CD14-positive monocyte (primary cell): Measurements from ENCODE around the gene EFHB. TPM values are rescaled to one million over a fixed set of nuclear protein-coding genes. Genes with fewer than 3 reads are reported as not detected.
"Not testable (repeated sequence)": the region's sequence is repeated elsewhere in the genome, so short reads cannot be mapped to it uniquely, and the experiment has no call there.

Experiments used
- DNase-seq, 3 donors: peaks; one replicate each; pipeline ENCODE4 v3.0.0-alpha.2; 2011 to 2022
- H2AFZ ChIP-seq: 2 replicates; pipeline ENCODE4 v1.6.0; 2012; ENCODE audit warnings: mild to moderate bottlenecking, low read depth, low read length, inconsistent platforms; ENCODE audit not compliant: insufficient read depth, poor library complexity, severe bottlenecking
- H3K27ac ChIP-seq, 2 donors: 1 replicate in 1 of 2; 2 replicates in 1 of 2; pipeline ENCODE4 v1.5.1; 2012 to 2013; ENCODE audit warnings: low read length in 2 of 2, control low read depth in 1 of 2, inconsistent platforms in 1 of 2, low read depth in 1 of 2, mild to moderate bottlenecking in 1 of 2
- H3K27me3 ChIP-seq, 2 donors: one replicate each; pipeline versions ENCODE4 v1.6.0 to v1.6.1; 2011 to 2013; ENCODE audit warnings: low read length in 2 of 2; ENCODE audit not compliant: control insufficient read depth in 2 of 2, insufficient read depth in 2 of 2
- H3K36me3 ChIP-seq, 2 donors: replicated peaks in 1 of 2; 1 replicate in 1 of 2; 2 replicates in 1 of 2; pipeline versions ENCODE4 v1.5.1 to v1.6.1; 2012 to 2013; ENCODE audit warnings: low read length in 2 of 2, control low read depth in 1 of 2, inconsistent platforms in 1 of 2, mild to moderate bottlenecking in 1 of 2; ENCODE audit not compliant: insufficient read depth in 2 of 2, control insufficient read depth in 1 of 2
- H3K4me1 ChIP-seq, 2 donors: 1 replicate in 1 of 2; 2 replicates in 1 of 2; pipeline versions ENCODE4 v1.5.1 to v1.6.1; 2012 to 2013; ENCODE audit warnings: low read length in 2 of 2, control low read depth in 1 of 2, inconsistent platforms in 1 of 2, mild to moderate bottlenecking in 1 of 2, moderate library complexity in 1 of 2; ENCODE audit not compliant: insufficient read depth in 2 of 2, control insufficient read depth in 1 of 2
- H3K4me2 ChIP-seq: replicated peaks from 2 replicates; pipeline ENCODE3; 2012; ENCODE audit warnings: low read length, moderate library complexity, mild to moderate bottlenecking; ENCODE audit not compliant: poor library complexity, severe bottlenecking; ENCODE audit errors: extremely low read depth
- H3K4me3 ChIP-seq, 3 experiments: fragments of 200-600 bp in 1 of 3; sonication (generic) in 1 of 3; replicated peaks in 1 of 3; 1 replicate in 2 of 3; 2 replicates in 1 of 3; pipeline ENCODE4 v1.5.1; 2011 to 2013; ENCODE audit warnings: low read length in 3 of 3, mild to moderate bottlenecking in 3 of 3, control low read depth in 2 of 3, low read depth in 2 of 3, inconsistent platforms in 1 of 3, moderate library complexity in 1 of 3
- H3K79me2 ChIP-seq: 2 replicates; pipeline ENCODE4 v1.6.0; 2012; ENCODE audit warnings: mild to moderate bottlenecking, control low read depth, inconsistent platforms, low read length, moderate library complexity; ENCODE audit not compliant: insufficient read depth
- H3K9ac ChIP-seq: 2 replicates; pipeline ENCODE4 v1.6.0; 2017; ENCODE audit warnings: low read length, mild to moderate bottlenecking; ENCODE audit not compliant: insufficient read depth, poor library complexity, severe bottlenecking
- H3K9me3 ChIP-seq, 2 donors: replicated peaks in 1 of 2; 1 replicate in 1 of 2; 2 replicates in 1 of 2; pipeline versions ENCODE4 v1.5.1 to v1.6.1; 2012 to 2013; ENCODE audit warnings: low read length in 2 of 2, control low read depth in 1 of 2; ENCODE audit not compliant: control insufficient read depth in 1 of 2, insufficient read depth in 1 of 2
- H4K20me1 ChIP-seq: 2 replicates; pipeline ENCODE4 v1.6.0; 2012; ENCODE audit warnings: mild to moderate bottlenecking, low read length, control low read depth, moderate library complexity; ENCODE audit not compliant: insufficient read depth
- H3K27ac Mint-ChIP-seq, 7 donors: one replicate each; pipeline ENCODE4 v1.8.0; 2020; ENCODE audit warnings: mild to moderate bottlenecking in 7 of 7, mixed read lengths in 7 of 7, moderate library complexity in 6 of 7, inconsistent platforms in 2 of 7
- H3K27me3 Mint-ChIP-seq, 3 donors: one replicate each; pipeline ENCODE4 v1.8.0; 2021 to 2022; ENCODE audit warnings: low read depth in 3 of 3, mild to moderate bottlenecking in 3 of 3, mixed read lengths in 3 of 3, moderate library complexity in 3 of 3, inconsistent platforms in 1 of 3
- H3K36me3 Mint-ChIP-seq, 2 donors: one replicate each; pipeline ENCODE4 v1.8.0; 2020; ENCODE audit warnings: mixed read lengths in 2 of 2, inconsistent platforms in 1 of 2, mild to moderate bottlenecking in 1 of 2
- H3K4me1 Mint-ChIP-seq: one replicate; pipeline ENCODE4 v1.8.0; 2020; ENCODE audit warnings: mild to moderate bottlenecking, mixed read lengths
- H3K4me3 Mint-ChIP-seq, 2 donors: one replicate each; pipeline ENCODE4 v1.8.0; 2020; ENCODE audit warnings: mild to moderate bottlenecking in 2 of 2, mixed read lengths in 2 of 2, moderate library complexity in 1 of 2
- H3K9me3 Mint-ChIP-seq, 7 donors: one replicate each; pipeline ENCODE4 v1.8.0; 2020 to 2022; ENCODE audit warnings: mixed read lengths in 7 of 7, mild to moderate bottlenecking in 6 of 7, moderate library complexity in 6 of 7, inconsistent platforms in 2 of 7
- WGBS: methylation state at CpG from one replicate; pipeline ENCODE4 v1.1.5; 2013; ENCODE audit warnings: missing lambda C conversion rate; ENCODE audit not compliant: insufficient coverage; 5-methylcytosine and 5-hydroxymethylcytosine counted together
- intact Hi-C, 2 donors: fragments of 100-400 bp; cut with micrococcal nuclease; formaldehyde crosslinking; loops; one replicate each; pipeline versions ENCODE4 v1.15.0 to v1.15.1; 2023
- polyA plus RNA-seq, 3 donors: library from polyadenylated mRNA; depleted of rRNA in 1 of 3; unstranded in 2 of 3; stranded (reverse) in 1 of 3; fragments of 300-500 nt in 2 of 3; fragments of >200 nt in 1 of 3; fragmentation: Illumina TruSeq in 2 of 3; gene quantifications; 1 replicate in 2 of 3; 2 replicates in 1 of 3; pipeline ENCODE4 v1.2.3, GENCODE V29; 2012 to 2021
- TF ChIP-seq, protein P1 (sequence below): fragments of 200-600 bp; IDR thresholded peaks from one replicate; pipeline ENCODE4 v1.8.0; 2022; ENCODE audit warnings: antibody characterized with exemption, mild to moderate bottlenecking

The EFHB gene
- polyA plus RNA-seq, 3 donors, result 0.16 to 0.80 (median 0.73) TPM

DNA sequence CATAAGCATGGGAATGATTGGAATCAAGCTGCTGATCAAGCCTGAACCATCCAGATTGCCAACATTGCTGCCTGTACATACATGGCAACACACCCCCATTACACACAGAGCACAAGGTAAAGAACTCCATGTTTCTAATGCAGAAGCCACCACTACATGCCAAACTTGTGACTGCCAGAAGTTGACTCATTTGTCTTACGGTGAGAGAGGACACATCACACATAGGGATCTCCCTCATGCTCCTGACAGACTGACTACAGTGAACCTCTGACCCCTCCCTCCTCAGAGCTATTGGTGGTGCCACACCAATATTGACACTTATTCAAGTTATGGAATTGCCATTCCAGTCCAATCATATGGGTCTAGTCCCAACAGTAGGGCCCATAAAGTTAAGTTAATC lies 42.3 kb downstream of the EFHB start:
- Histone ChIP-seq H3K9me3 (no peaks in the 10 kb centered on the region), H3K4me2 (no peak overlapping the region), H3K27me3 (no peaks in the 10 kb centered on the region), H4K20me1 (no peaks in the 10 kb centered on the region), H3K4me1 (no peaks in the 10 kb centered on the region), H2AFZ (no peak overlapping the region), H3K36me3 (no peaks in the 10 kb centered on the region), H3K4me3 (no peak overlapping the region), H3K27ac (no peak overlapping the region), H3K9ac (no peak overlapping the region), H3K79me2 (no peaks in the 10 kb centered on the region)
- Mint-ChIP-seq H3K4me1 (no peaks in the 10 kb centered on the region), H3K27ac (no peak overlapping the region), H3K9me3 (peaks cover 0 to 2% (median 0%) of the 10 kb centered on the region in 7 donors), H3K36me3 (no peaks in the 10 kb centered on the region), H3K27me3 (no peaks in the 10 kb centered on the region), H3K4me3 (no peak overlapping the region)
- TF ChIP-seq, protein P1, sequence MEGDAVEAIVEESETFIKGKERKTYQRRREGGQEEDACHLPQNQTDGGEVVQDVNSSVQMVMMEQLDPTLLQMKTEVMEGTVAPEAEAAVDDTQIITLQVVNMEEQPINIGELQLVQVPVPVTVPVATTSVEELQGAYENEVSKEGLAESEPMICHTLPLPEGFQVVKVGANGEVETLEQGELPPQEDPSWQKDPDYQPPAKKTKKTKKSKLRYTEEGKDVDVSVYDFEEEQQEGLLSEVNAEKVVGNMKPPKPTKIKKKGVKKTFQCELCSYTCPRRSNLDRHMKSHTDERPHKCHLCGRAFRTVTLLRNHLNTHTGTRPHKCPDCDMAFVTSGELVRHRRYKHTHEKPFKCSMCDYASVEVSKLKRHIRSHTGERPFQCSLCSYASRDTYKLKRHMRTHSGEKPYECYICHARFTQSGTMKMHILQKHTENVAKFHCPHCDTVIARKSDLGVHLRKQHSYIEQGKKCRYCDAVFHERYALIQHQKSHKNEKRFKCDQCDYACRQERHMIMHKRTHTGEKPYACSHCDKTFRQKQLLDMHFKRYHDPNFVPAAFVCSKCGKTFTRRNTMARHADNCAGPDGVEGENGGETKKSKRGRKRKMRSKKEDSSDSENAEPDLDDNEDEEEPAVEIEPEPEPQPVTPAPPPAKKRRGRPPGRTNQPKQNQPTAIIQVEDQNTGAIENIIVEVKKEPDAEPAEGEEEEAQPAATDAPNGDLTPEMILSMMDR, result no peak
- 88% methylated on average over 1 of the region's 1 CpG for WGBS
- intact Hi-C loops, result no loop called here
- DNase-seq, result no peak

DNA sequence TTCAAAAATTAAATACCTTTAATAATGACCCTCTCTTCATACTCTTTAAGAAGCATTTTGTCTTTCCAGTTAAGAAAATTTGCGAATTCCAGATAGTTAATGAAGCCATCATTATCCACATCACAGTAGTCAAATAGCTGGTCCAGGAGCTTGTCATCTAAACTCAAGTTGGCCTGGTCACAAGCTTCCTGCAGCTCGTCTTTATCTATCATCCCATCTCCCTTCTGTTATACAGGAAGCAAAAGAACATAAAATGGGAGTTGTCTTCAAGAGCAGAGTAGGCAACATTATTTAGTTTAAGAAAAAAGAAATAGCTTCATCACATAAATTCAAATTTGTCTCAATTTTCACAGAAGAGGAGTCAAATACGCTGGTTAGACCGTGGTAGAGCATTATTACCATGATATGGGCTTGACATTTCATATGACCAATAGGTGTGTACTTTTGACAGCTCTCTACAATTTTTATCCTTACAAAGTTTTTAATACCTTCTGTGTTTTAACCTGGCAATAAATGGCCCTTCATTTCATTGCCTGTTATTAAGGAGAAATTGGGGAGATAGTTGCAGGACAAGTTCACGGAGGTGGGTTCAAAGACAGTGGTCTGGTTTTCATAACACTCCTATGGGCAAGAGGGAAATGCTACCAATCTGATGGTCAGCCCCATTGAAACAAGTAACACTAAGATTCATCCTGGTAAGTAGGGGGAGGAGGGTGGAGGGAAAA lies 45.4 kb downstream of the EFHB start:
- TF ChIP-seq, protein P1, result no peak
- 92% methylated on average over 1 of the region's 5 CpGs for WGBS
- Histone ChIP-seq H3K4me2 (no peak overlapping the region), H3K4me3 (no peak overlapping the region), H4K20me1 (no peaks in the 10 kb centered on the region), H3K9me3 (no peaks in the 10 kb centered on the region), H2AFZ (no peak overlapping the region), H3K9ac (no peak overlapping the region), H3K4me1 (no peaks in the 10 kb centered on the region), H3K36me3 (no peaks in the 10 kb centered on the region), H3K27ac (no peak overlapping the region), H3K79me2 (no peaks in the 10 kb centered on the region), H3K27me3 (no peaks in the 10 kb centered on the region)
- Mint-ChIP-seq H3K27ac (no peak overlapping the region), H3K36me3 (no peaks in the 10 kb centered on the region), H3K27me3 (peaks cover 0 to under 1% (median 0%) of the 10 kb centered on the region in 3 donors), H3K9me3 (peaks cover 0 to 2% (median 0%) of the 10 kb centered on the region in 7 donors), H3K4me3 (no peak overlapping the region), H3K4me1 (no peaks in the 10 kb centered on the region)
- intact Hi-C loops, result no loop called here
- no peak for DNase-seq

DNA sequence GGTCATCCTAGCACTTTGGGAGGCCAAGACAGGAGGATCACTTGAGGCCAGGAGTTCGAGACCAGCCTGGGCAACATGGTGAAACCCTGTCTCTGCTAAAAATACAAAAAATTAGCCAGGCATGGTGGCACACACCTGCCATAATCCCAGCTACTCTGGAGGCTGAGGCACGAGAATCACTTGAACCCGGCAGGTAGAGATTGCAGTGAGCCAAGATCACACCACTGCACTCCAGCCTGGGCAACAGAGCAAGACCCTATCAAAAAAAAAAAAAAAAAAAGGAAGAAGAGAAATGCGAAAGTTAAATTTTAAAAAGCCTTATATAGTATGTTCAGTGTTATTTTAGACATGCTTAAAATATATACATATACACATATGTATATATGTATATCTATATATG lies 46.9 kb downstream of the EFHB start:
- H3K36me3 Mint-ChIP-seq, H3K4me3 Mint-ChIP-seq, H3K9me3 Mint-ChIP-seq, H2AFZ ChIP-seq, DNase-seq, H3K4me3 ChIP-seq, H3K4me1 Mint-ChIP-seq, H3K4me2 ChIP-seq, H3K36me3 ChIP-seq, H3K9me3 ChIP-seq, H3K27ac ChIP-seq, intact Hi-C loops, H3K9ac ChIP-seq, H3K27me3 Mint-ChIP-seq, H3K79me2 ChIP-seq, H3K27me3 ChIP-seq, H4K20me1 ChIP-seq, H3K4me1 ChIP-seq: not testable (repeated sequence)
- peak overlapping the region in 1 of 7 donors; percentile 41 for H3K27ac Mint-ChIP-seq
- WGBS, result 100% methylated on average over 2 of the region's 4 CpGs
